GM12878 (cell line): ENCODE results near the gene ATAD3A. TPM values are rescaled to one million over a fixed set of nuclear protein-coding genes. Genes with fewer than 3 reads are reported as not detected.

Experiments used
- ATAC-seq: fragments of 200-7000 bp; cut with Tn5 transposase; 3 replicates; pipeline ENCODE4 v1.9.1; 2020; ENCODE audit warnings: mild to moderate bottlenecking, moderate library complexity
- BruUV-seq: library from RNA; stranded (reverse); fragments of 400-500 nt; replicated peaks from 2 replicates; lab custom pipeline; 2021; lab: Mats Ljungman, UMichigan
- CTCF ChIA-PET: fragments of 300-600 bp; sonication (Branson Sonifier 250); formaldehyde crosslinking; extraction: SDS; loops from one replicate; lab custom pipeline; 2021; ENCODE audit warnings: inconsistent platforms; lab: Yijun Ruan, JAX
- POLR2A ChIA-PET: fragments of 350-600 bp; formaldehyde crosslinking; extraction: SDS; loops from one replicate; lab custom pipeline; 2021; ENCODE audit warnings: inconsistent platforms; lab: Charles Lee
- RAD21 ChIA-PET: fragments of 300-600 bp; sonication (Branson Sonifier 250); formaldehyde crosslinking; loops from one replicate; lab custom pipeline; 2023; ENCODE audit warnings: antibody characterized with exemption; ENCODE audit not compliant: unreplicated experiment; lab: Charles Lee
- SMC1A ChIA-PET: fragments of 300-600 bp; sonication (Branson Sonifier 250); formaldehyde crosslinking; loops from one replicate; lab custom pipeline; 2023; ENCODE audit not compliant: unreplicated experiment, uncharacterized antibody; lab: Charles Lee
- DNase-seq: peaks from one replicate; pipeline ENCODE4 v3.0.0-alpha.2; 2011; ENCODE audit warnings: low read depth, low spot score
- FAIRE-seq: peaks from 3 replicates; lab custom pipeline; 2011; peaks lifted over from hg19 to GRCh38; lab: Jason Lieb, UNC
- H2AFZ ChIP-seq: 2 replicates; pipeline ENCODE4 v1.6.0; 2011; ENCODE audit warnings: low read depth, low read length, control low read depth; ENCODE audit not compliant: control insufficient read depth
- H3K27ac ChIP-seq: 2 replicates; pipeline ENCODE4 v1.5.1; 2011; ENCODE audit warnings: control low read depth; ENCODE audit not compliant: control insufficient read depth, insufficient read depth
- H3K27me3 ChIP-seq, 2 experiments: replicated peaks in 1 of 2; 2 replicates each; pipeline versions ENCODE4 v1.6.0 to v1.6.1; 2011; ENCODE audit warnings: low read length in 1 of 2; ENCODE audit not compliant: control insufficient read depth in 2 of 2, insufficient read depth in 2 of 2
- H3K36me3 ChIP-seq, 2 experiments: 2 replicates each; pipeline ENCODE4 v1.5.1; 2011; ENCODE audit warnings: low read length in 1 of 2; ENCODE audit not compliant: control insufficient read depth in 2 of 2, insufficient read depth in 2 of 2
- H3K4me1 ChIP-seq: 2 replicates; pipeline ENCODE4 v1.6.1; 2011; ENCODE audit warnings: mild to moderate bottlenecking, low read length, moderate library complexity, mixed read lengths; ENCODE audit not compliant: control insufficient read depth, insufficient read depth
- H3K4me2 ChIP-seq: 2 replicates; pipeline ENCODE4 v1.6.0; 2011; ENCODE audit warnings: control low read depth; ENCODE audit not compliant: control insufficient read depth, insufficient read depth
- H3K4me3 ChIP-seq: fragments of 200-600 bp; sonication (generic); 2 replicates; pipeline ENCODE4 v1.5.1; 2016
- H3K79me2 ChIP-seq: 2 replicates; pipeline ENCODE4 v1.6.0; 2011; ENCODE audit warnings: low read length; ENCODE audit not compliant: control insufficient read depth, insufficient read depth
- H3K9ac ChIP-seq: 2 replicates; pipeline ENCODE4 v1.8.0; 2011; ENCODE audit warnings: low read length, control low read depth, mixed read lengths; ENCODE audit not compliant: control insufficient read depth, insufficient read depth
- H3K9me3 ChIP-seq: replicated peaks from 3 replicates; pipeline ENCODE4 v1.5.1; 2011; ENCODE audit warnings: mild to moderate bottlenecking, low read length; ENCODE audit not compliant: control insufficient read depth, insufficient read depth
- H4K20me1 ChIP-seq: 2 replicates; pipeline ENCODE4 v1.6.0; 2011; ENCODE audit not compliant: control insufficient read depth, insufficient read depth
- BRCA1 ChIP-seq: IDR thresholded peaks from 2 replicates; pipeline ENCODE4 v1.6.1; 2011; ENCODE audit warnings: low read depth, low read length, improper control_type of control experiment
- CEBPB ChIP-seq, 2 experiments: fragments of 150-350 bp in 1 of 2; IDR thresholded peaks; 2 replicates each; pipeline ENCODE4 v1.6.1; 2012 to 2014; ENCODE audit warnings: low read depth in 2 of 2, low read length in 2 of 2, borderline replicate concordance in 1 of 2, inconsistent platforms in 1 of 2
- CHD1 ChIP-seq: IDR thresholded peaks from 2 replicates; pipeline ENCODE4 v1.6.1; 2012; ENCODE audit warnings: low read depth, low read length, improper control_type of control experiment
- CHD4 ChIP-seq: fragments of 200-600 bp; sonication (generic); IDR thresholded peaks from 2 replicates; pipeline ENCODE4 v1.6.1; 2016; ENCODE audit warnings: mild to moderate bottlenecking
- EGR1 ChIP-seq, 2 experiments: IDR thresholded peaks; 1 replicate in 1 of 2; 2 replicates in 1 of 2; pipeline ENCODE4 v1.6.1; 2011 to 2012; ENCODE audit warnings: low read depth in 2 of 2, low read length in 2 of 2, borderline replicate concordance in 1 of 2, mild to moderate bottlenecking in 1 of 2, moderate library complexity in 1 of 2
- ETV6 ChIP-seq, 2 experiments: fragments of 450-650 bp in 1 of 2; IDR thresholded peaks in 1 of 2; conservative IDR thresholded peaks in 1 of 2; 2 replicates each; pipeline ENCODE4 v1.6.1; 2014; ENCODE audit warnings: antibody characterized with exemption in 1 of 2, borderline replicate concordance in 1 of 2, low read depth in 1 of 2, mild to moderate bottlenecking in 1 of 2, moderate library complexity in 1 of 2
- FOXM1 ChIP-seq: IDR thresholded peaks from 2 replicates; pipeline ENCODE4 v1.6.1; 2012; ENCODE audit warnings: low read depth, mild to moderate bottlenecking, inconsistent platforms, low read length, moderate library complexity
- GABPA ChIP-seq: IDR thresholded peaks from 2 replicates; pipeline ENCODE4 v1.6.1; 2014; ENCODE audit warnings: antibody characterized with exemption, low read depth, mild to moderate bottlenecking, inconsistent platforms
- IRF4 ChIP-seq: IDR thresholded peaks from 2 replicates; pipeline ENCODE4 v1.6.1; 2011; ENCODE audit warnings: low read depth, low read length
- RAD51 ChIP-seq: fragments of 450-650 bp; IDR thresholded peaks from 2 replicates; pipeline ENCODE4 v1.6.1; 2016; ENCODE audit warnings: moderate library complexity, mild to moderate bottlenecking, inconsistent platforms
- RUNX3 ChIP-seq: IDR thresholded peaks from 2 replicates; pipeline ENCODE4 v1.6.1; 2012; ENCODE audit warnings: low read length, inconsistent platforms
- SPI1 ChIP-seq: IDR thresholded peaks from 2 replicates; pipeline ENCODE4 v1.6.1; 2011; ENCODE audit warnings: low read depth, mild to moderate bottlenecking, low read length, moderate library complexity, borderline replicate concordance; ENCODE audit not compliant: insufficient read depth
- SUPT20H ChIP-seq: IDR thresholded peaks from 2 replicates; pipeline ENCODE4 v1.6.1; 2011; ENCODE audit warnings: low read depth, mild to moderate bottlenecking, low read length, moderate library complexity, borderline replicate concordance; ENCODE audit not compliant: control insufficient read depth
- ZNF274 ChIP-seq: IDR thresholded peaks from one replicate; pipeline ENCODE4 v1.8.0; 2011; ENCODE audit not compliant: insufficient read length, insufficient read depth
- ZZZ3 ChIP-seq: IDR thresholded peaks from 2 replicates; pipeline ENCODE4 v1.6.1; 2011; ENCODE audit warnings: low read depth; ENCODE audit not compliant: control insufficient read depth, insufficient read length
- WGBS: methylation state at CpG from one replicate; pipeline ENCODE4 v1.1.6; 2016; ENCODE audit warnings: low lambda C conversion rate; ENCODE audit not compliant: insufficient replicate concordance, insufficient coverage; ENCODE audit errors: missing lambda C conversion rate; 5-methylcytosine and 5-hydroxymethylcytosine counted together
- in situ Hi-C: fragments of 300-500 bp; cut with MboI; formaldehyde crosslinking; loops from 9 replicates; pipeline ENCODE4 v1.14.3; 2018; ENCODE audit warnings: mixed read lengths
- intact Hi-C: fragments of 100-400 bp; cut with micrococcal nuclease; formaldehyde crosslinking; loops from one replicate; pipeline ENCODE4 v1.14.2; 2022; ENCODE audit not compliant: unreplicated experiment
- polyA plus RNA-seq, 11 experiments: library from polyadenylated mRNA; depleted of rRNA in 4 of 11; unstranded in 6 of 11; stranded (reverse) in 5 of 11; fragments of >200 nt; fragmentation: Nextera tagmentation in 4 of 11; fragmentation: Illumina TruSeq in 1 of 11; extraction: Ambion mirVana in 4 of 11; extraction: Trizol in 1 of 11; gene quantifications; 1 replicate in 1 of 11; 2 replicates in 10 of 11; pipeline versions ENCODE4 v1.2.1 to v1.2.3, GENCODE V29; 2011 to 2016; ENCODE audit warnings: inconsistent platforms in 2 of 11, missing spikeins in 2 of 11, low read depth in 1 of 11
- total RNA-seq, 4 experiments: library from RNA; depleted of rRNA in 3 of 4; stranded (reverse); fragments of >200 nt in 3 of 4; fragmentation: Illumina TruSeq in 1 of 4; extraction: Trizol in 1 of 4; gene quantifications; 2 replicates each; pipeline versions ENCODE4 v1.2.1 to v1.2.3, GENCODE V29; 2013 to 2021
- TF ChIP-seq, protein P1 (sequence below): IDR thresholded peaks from 2 replicates; pipeline ENCODE4 v1.6.1; 2011; ENCODE audit warnings: low read depth, mild to moderate bottlenecking, low read length, moderate library complexity, borderline replicate concordance; ENCODE audit errors: extremely low read depth
- TF ChIP-seq, protein P2 (sequence below): fragments of 450-650 bp; conservative IDR thresholded peaks from 2 replicates; pipeline ENCODE4 v1.6.1; 2017; ENCODE audit warnings: mild to moderate bottlenecking, moderate library complexity
- TF ChIP-seq, protein P3 (sequence below): fragments of 450-650 bp; IDR thresholded peaks from 2 replicates; pipeline ENCODE4 v1.6.1; 2017; ENCODE audit warnings: antibody characterized with exemption, mild to moderate bottlenecking, moderate library complexity
- TF ChIP-seq, protein P4 (sequence below): IDR thresholded peaks from 2 replicates; pipeline ENCODE4 v1.6.1; 2011; ENCODE audit warnings: mild to moderate bottlenecking, low read depth, low read length, moderate library complexity; ENCODE audit not compliant: insufficient replicate concordance

ATAD3A gene
- total and polyA plus RNA-seq, 10 of the 15 experiments (the other 5 are each of a cell fraction or from before 2014, with no cell fraction given), result 0.05 to 93.5 (median 38.9) TPM

- no peaks in the 10 kb centered on the region for H3K4me1 ChIP-seq
- TF ChIP-seq, protein P1, sequence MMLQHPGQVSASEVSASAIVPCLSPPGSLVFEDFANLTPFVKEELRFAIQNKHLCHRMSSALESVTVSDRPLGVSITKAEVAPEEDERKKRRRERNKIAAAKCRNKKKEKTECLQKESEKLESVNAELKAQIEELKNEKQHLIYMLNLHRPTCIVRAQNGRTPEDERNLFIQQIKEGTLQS, result no peak
- TF ChIP-seq ZNF274 (no peak), RUNX3 (no peak), ZZZ3 (no peak), CHD1 (no peak), CEBPB (IDR thresholded peaks at IDR 0.05; ENCODE audit: borderline replicate concordance in 1 of 2, low read depth in 2 of 2, low read length in 2 of 2) (no peak), EGR1 (IDR thresholded peaks at IDR 0.05; ENCODE audit: borderline replicate concordance in 1 of 2, low read depth in 2 of 2, low read length in 2 of 2) (no peak), CHD4 (no peak), IRF4 (no peak), SUPT20H (no peak), GABPA (no peak), ETV6 (conservative IDR thresholded peaks at IDR 0.05 in 1 of 2, IDR thresholded peaks at IDR 0.05 in 1 of 2; ENCODE audit: borderline replicate concordance in 1 of 2, low read depth in 1 of 2) (no peak), RAD51 (no peak), BRCA1 (no peak), FOXM1 (no peak), SPI1 (no peak)
- TF ChIP-seq, protein P2, sequence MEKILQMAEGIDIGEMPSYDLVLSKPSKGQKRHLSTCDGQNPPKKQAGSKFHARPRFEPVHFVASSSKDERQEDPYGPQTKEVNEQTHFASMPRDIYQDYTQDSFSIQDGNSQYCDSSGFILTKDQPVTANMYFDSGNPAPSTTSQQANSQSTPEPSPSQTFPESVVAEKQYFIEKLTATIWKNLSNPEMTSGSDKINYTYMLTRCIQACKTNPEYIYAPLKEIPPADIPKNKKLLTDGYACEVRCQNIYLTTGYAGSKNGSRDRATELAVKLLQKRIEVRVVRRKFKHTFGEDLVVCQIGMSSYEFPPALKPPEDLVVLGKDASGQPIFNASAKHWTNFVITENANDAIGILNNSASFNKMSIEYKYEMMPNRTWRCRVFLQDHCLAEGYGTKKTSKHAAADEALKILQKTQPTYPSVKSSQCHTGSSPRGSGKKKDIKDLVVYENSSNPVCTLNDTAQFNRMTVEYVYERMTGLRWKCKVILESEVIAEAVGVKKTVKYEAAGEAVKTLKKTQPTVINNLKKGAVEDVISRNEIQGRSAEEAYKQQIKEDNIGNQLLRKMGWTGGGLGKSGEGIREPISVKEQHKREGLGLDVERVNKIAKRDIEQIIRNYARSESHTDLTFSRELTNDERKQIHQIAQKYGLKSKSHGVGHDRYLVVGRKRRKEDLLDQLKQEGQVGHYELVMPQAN, result no peak
- TF ChIP-seq, protein P3, sequence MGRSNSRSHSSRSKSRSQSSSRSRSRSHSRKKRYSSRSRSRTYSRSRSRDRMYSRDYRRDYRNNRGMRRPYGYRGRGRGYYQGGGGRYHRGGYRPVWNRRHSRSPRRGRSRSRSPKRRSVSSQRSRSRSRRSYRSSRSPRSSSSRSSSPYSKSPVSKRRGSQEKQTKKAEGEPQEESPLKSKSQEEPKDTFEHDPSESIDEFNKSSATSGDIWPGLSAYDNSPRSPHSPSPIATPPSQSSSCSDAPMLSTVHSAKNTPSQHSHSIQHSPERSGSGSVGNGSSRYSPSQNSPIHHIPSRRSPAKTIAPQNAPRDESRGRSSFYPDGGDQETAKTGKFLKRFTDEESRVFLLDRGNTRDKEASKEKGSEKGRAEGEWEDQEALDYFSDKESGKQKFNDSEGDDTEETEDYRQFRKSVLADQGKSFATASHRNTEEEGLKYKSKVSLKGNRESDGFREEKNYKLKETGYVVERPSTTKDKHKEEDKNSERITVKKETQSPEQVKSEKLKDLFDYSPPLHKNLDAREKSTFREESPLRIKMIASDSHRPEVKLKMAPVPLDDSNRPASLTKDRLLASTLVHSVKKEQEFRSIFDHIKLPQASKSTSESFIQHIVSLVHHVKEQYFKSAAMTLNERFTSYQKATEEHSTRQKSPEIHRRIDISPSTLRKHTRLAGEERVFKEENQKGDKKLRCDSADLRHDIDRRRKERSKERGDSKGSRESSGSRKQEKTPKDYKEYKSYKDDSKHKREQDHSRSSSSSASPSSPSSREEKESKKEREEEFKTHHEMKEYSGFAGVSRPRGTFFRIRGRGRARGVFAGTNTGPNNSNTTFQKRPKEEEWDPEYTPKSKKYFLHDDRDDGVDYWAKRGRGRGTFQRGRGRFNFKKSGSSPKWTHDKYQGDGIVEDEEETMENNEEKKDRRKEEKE, result no peak
- TF ChIP-seq, protein P4, sequence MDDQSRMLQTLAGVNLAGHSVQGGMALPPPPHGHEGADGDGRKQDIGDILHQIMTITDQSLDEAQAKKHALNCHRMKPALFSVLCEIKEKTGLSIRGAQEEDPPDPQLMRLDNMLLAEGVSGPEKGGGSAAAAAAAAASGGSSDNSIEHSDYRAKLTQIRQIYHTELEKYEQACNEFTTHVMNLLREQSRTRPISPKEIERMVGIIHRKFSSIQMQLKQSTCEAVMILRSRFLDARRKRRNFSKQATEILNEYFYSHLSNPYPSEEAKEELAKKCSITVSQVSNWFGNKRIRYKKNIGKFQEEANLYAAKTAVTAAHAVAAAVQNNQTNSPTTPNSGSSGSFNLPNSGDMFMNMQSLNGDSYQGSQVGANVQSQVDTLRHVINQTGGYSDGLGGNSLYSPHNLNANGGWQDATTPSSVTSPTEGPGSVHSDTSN, result no peak
- POLR2A ChIA-PET, result no interaction called here
- no peak for DNase-seq
- no peak overlapping the region for H3K9ac ChIP-seq
- intact Hi-C loops (no loop called here), in situ Hi-C loops (no loop called here)
- no peaks in the 10 kb centered on the region for H3K27me3 ChIP-seq
- H3K4me3 ChIP-seq, result no peak overlapping the region
- no peak for FAIRE-seq
- RAD21 ChIA-PET, result no interaction called here
- 89% methylated on average over 10 of the region's 10 CpGs for WGBS
- H3K9me3 ChIP-seq, result no peaks in the 10 kb centered on the region
- H3K27ac ChIP-seq, result no peak overlapping the region
- no peak for ATAC-seq
- H3K4me2 ChIP-seq, result no peak overlapping the region
- no TSS peak for BruUV-seq
- H2AFZ ChIP-seq, result no peak overlapping the region
- H4K20me1 ChIP-seq, result no peaks in the 10 kb centered on the region
- CTCF ChIA-PET, result no interaction called here
- SMC1A ChIA-PET, result no interaction called here
- no peaks in the 10 kb centered on the region; a peak in 2 of 4 replicates for H3K36me3 ChIP-seq
- H3K79me2 ChIP-seq, result no peaks in the 10 kb centered on the region
Observed at GRCh38 chr1:1544544-1544943, 32.6 kb downstream of the ATAD3A start.
